ENCODE data around the gene HHEX. TPM values are rescaled to one million over a fixed set of nuclear protein-coding genes. Genes with fewer than 3 reads are reported as not detected.

Gene HHEX
- total and polyA plus RNA-seq, 2 of the 4 experiments (the other 2 are of a cell fraction) = 2.3 to 7.7 TPM

- Histone ChIP-seq H2AFZ (replicated peaks; ENCODE audit: low read length, poor library complexity) (no peak overlapping the region), H3K9me3 (ENCODE audit: control insufficient read depth, insufficient read depth, low read length) (no peaks in the 10 kb centered on the region), H2BK5ac (ENCODE audit: low read depth, low read length, poor library complexity, severe bottlenecking) (no peak overlapping the region), H4K20me1 (ENCODE audit: insufficient read depth, low read length) (no peaks in the 10 kb centered on the region), H3K27ac (ENCODE audit: insufficient read depth, low read length) (no peak overlapping the region), H3K4me2 (ENCODE audit: low read depth, low read length) (no peak overlapping the region), H3K27me3 (ENCODE audit: control insufficient read depth, insufficient read depth, low read length) (no peaks in the 10 kb centered on the region; the same call in 1 of the 2 replicates), H3K4me1 (ENCODE audit: control insufficient read depth, insufficient read depth, low read length) (peaks cover 3% of the 10 kb centered on the region), H2BK20ac (ENCODE audit: low read depth, low read length) (no peak overlapping the region), H4K8ac (ENCODE audit: low read depth in 2 of 2, low read length in 2 of 2) (no peak overlapping the region), H3K9ac (ENCODE audit: low read depth, low read length) (no peak overlapping the region), H3K18ac (ENCODE audit: low read depth, low read length) (no peak overlapping the region), H4K5ac (ENCODE audit: low read depth, low read length) (no peak overlapping the region), H3K14ac (replicated peaks; ENCODE audit: low read depth, low read length) (no peak overlapping the region), H2BK15ac (ENCODE audit: low read depth, low read length) (no peak overlapping the region), H3K23ac (ENCODE audit: low read depth, low read length) (no peak overlapping the region), H3K4ac (ENCODE audit: low read depth, low read length) (no peak overlapping the region), H3K4me3 (ENCODE audit: insufficient read depth, low read depth, low read length) (no peak overlapping the region), H3K9me1 (ENCODE audit: insufficient read depth, low read length) (peaks cover 2% of the 10 kb centered on the region; the same call in 1 of the 2 replicates), H2BK120ac (ENCODE audit: low read depth, low read length) (no peak overlapping the region), H2AK9ac (replicated peaks; ENCODE audit: low read depth, low read length, poor library complexity) (no peak overlapping the region), H2AK5ac (ENCODE audit: low read depth, low read length) (no peak overlapping the region), H4K91ac (ENCODE audit: insufficient read depth, low read depth, low read length) (no peak overlapping the region), H3K36me3 (ENCODE audit: control insufficient read depth, insufficient read depth, low read length) (no peaks in the 10 kb centered on the region), H3K79me1 (ENCODE audit: low read depth in 1 of 2, low read length in 2 of 2) (no peaks in the 10 kb centered on the region), H3K56ac (ENCODE audit: extremely low read depth, insufficient read depth, low read length) (no peak overlapping the region)
- ChIA-PET CTCF (no interaction called here), POLR2A (ENCODE audit: unreplicated experiment) (interaction anchor here (0.6 kb wide), 1 partner anchor 17 kb away, joined by 3 read pairs; no protein-coding TSS in a partner anchor)
- BruUV-seq (replicated peaks) = no TSS peak
- in situ Hi-C loops (cut with MboI; ENCODE audit: low sequenced_read_pairs) (no loop called here), dilution Hi-C loops (cut with HindIII; ENCODE audit: low sequenced_read_pairs, unreplicated experiment) (no loop called here), intact Hi-C loops (cut with micrococcal nuclease) (no loop called here)
- no peak for DNase-seq
- no peak for ATAC-seq (ENCODE audit: low read depth)
- TF ChIP-seq USF2 (IDR thresholded peaks at IDR 0.05; ENCODE audit: low read depth, low read length) = no peak
- TF ChIP-seq CEBPB (IDR thresholded peaks at IDR 0.05; ENCODE audit: low read depth, low read length) = no peak
- no peak for TF ChIP-seq NFE2L2 (IDR thresholded peaks at IDR 0.05; ENCODE audit: low read depth, low read length)
- TF ChIP-seq SMC3 (IDR thresholded peaks at IDR 0.05; ENCODE audit: low read depth, low read length) = no peak
- TF ChIP-seq MAFK (IDR thresholded peaks at IDR 0.05; ENCODE audit: low read depth, low read length) = no peak
- TF ChIP-seq RFX5 (IDR thresholded peaks at IDR 0.05; ENCODE audit: low read depth, low read length) = no peak
- 0% methylated on average over 1 of the region's 5 CpGs; no CpG with 5 or more reads in 1 of the 2 experiments for WGBS, 2 experiments (ENCODE audit: extremely low coverage in 2 of 2, insufficient read length in 1 of 2)
These were observed 30.5 kb downstream of the HHEX start for GRCh38 chr10:92719991-92720830.
